ENCODE data around the gene RAPGEF6.
A peak's percentile ranks its signal among the peaks of the same experiment; 100 is the strongest.

Gene RAPGEF6

DNA sequence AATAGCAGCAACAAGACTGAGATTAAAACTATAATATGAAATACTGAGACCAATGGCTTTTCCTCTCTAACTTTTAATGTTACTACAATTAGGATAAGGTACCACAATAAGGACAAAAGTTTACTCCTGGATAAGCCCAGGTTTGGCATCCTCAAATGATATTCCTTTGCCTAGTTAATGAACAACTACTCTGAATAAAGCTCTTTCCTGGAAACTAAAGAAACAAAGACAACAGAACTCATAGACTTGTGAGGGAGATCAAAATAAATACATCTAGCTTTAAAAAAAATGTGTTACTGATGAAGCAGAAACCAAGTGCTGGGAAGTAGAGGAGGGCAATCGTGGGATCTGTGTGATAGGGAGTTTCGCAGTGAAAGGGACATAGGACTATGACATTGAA lies 19.3 kb upstream of the RAPGEF6 start:
- Mint-ChIP-seq H3K27me3 (no peaks in the 10 kb centered on the region), H3K36me3 (peaks cover 65% of the 10 kb centered on the region), H3K4me3 (no peak overlapping the region), H3K4me1 (no peaks in the 10 kb centered on the region), H3K9me3 (peaks cover 7% of the 10 kb centered on the region), H3K27ac (no peak overlapping the region)
- no peak for ATAC-seq

DNA sequence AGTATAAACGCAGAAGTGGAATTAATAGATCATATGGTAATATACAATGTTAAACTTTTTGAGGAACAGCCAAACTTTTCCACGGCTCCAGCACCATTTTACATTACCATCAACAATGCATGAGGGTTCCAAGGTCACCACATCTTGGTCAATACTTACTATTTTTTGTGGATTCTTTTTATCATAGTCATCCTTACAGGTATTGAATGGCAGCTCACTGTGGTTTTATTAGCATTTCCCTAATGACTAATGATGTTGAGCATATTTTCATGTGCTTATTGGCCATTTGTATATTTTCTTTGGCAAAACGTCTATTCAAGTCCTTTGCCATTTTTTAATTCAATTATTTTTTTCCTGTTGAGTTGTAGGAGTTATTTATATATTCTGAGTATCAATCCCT lies 14.1 kb upstream of the RAPGEF6 start:
- no peaks in the 10 kb centered on the region for H3K27me3 Mint-ChIP-seq
- H3K36me3 Mint-ChIP-seq: peaks cover 49% of the 10 kb centered on the region
- peaks cover 19% of the 10 kb centered on the region for H3K4me1 Mint-ChIP-seq
- H3K9me3 Mint-ChIP-seq: peaks cover 7% of the 10 kb centered on the region
- peak overlapping the region; percentile 35 for H3K27ac Mint-ChIP-seq
- no peak overlapping the region for H3K4me3 Mint-ChIP-seq
- no peak for ATAC-seq

DNA sequence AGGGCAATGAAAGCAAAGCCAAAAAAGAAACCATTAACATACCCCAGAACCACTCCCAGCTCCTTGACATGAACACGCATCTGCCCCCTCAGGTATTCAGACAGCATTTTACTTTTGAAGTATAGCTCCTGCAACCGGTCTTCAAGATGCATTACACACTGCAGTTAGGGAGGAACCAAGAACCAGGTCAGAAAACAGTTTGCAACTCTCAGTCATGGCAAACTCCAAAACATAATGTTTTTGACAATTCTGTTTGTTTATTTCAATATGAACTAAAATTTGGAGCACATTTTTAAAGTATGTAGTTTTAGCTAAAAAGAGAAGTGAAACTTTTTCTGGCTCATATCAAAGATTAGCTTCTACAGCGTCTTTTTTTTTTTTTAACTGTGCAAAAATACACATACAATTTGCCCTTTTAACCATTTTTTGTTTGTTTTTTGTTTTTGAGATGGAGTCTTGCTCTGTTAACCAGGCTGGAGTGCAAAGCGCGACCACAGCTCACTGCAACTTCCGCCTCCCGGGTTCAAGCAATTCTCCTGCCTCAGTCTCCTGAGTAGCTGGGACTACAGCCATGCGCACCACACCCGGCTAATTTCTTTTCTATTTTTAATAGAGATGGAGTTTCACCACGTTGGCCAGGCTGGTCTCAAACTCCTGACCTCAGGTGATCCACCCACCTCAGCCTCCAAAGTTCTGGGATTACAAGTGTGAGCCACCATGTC lies 12.2 kb upstream of the RAPGEF6 start:
- peaks cover 19% of the 10 kb centered on the region for H3K4me1 Mint-ChIP-seq
- no peaks in the 10 kb centered on the region for H3K27me3 Mint-ChIP-seq
- peak overlapping the region; percentile 79 for H3K27ac Mint-ChIP-seq
- H3K4me3 Mint-ChIP-seq: peak overlapping the region; percentile 78
- ATAC-seq: peak; percentile 93
- peaks cover 7% of the 10 kb centered on the region for H3K9me3 Mint-ChIP-seq
- H3K36me3 Mint-ChIP-seq: peaks cover 39% of the 10 kb centered on the region

- H3K4me3 Mint-ChIP-seq: no peak overlapping the region
These were observed 9.8 kb upstream of the RAPGEF6 start for GRCh38 chr5:131644822-131645221.

GRCh38 chr5:131644370-131644769 lies 9.3 kb upstream of the RAPGEF6 start:
- peaks cover 13% of the 10 kb centered on the region for H3K36me3 Mint-ChIP-seq
- no peak for ATAC-seq
- H3K4me1 Mint-ChIP-seq: peaks cover 32% of the 10 kb centered on the region
- no peak overlapping the region for H3K27ac Mint-ChIP-seq
- H3K9me3 Mint-ChIP-seq: no peaks in the 10 kb centered on the region
- H3K27me3 Mint-ChIP-seq: no peaks in the 10 kb centered on the region
- no peak overlapping the region for H3K4me3 Mint-ChIP-seq

More at GRCh38 chr5:131644822-131645221, 9.8 kb upstream of the RAPGEF6 start:
- Mint-ChIP-seq H3K27ac (no peak overlapping the region), H3K9me3 (no peaks in the 10 kb centered on the region), H3K36me3 (peaks cover 17% of the 10 kb centered on the region), H3K27me3 (no peaks in the 10 kb centered on the region), H3K4me1 (peaks cover 27% of the 10 kb centered on the region)
- ATAC-seq: no peak

- no peak overlapping the region for H3K4me3 Mint-ChIP-seq
- no peak for ATAC-seq
- H3K27me3 Mint-ChIP-seq: no peaks in the 10 kb centered on the region
- peaks cover 7% of the 10 kb centered on the region for H3K36me3 Mint-ChIP-seq
- H3K4me1 Mint-ChIP-seq: peaks cover 17% of the 10 kb centered on the region
- H3K9me3 Mint-ChIP-seq: no peaks in the 10 kb centered on the region
- H3K27ac Mint-ChIP-seq: no peak overlapping the region
These were observed 6.5 kb upstream of the RAPGEF6 start for GRCh38 chr5:131641494-131641893.

GRCh38 chr5:131640043-131640856 lies 5.2 kb upstream of the RAPGEF6 start:
- peak; percentile 64 for ATAC-seq
- H3K27me3 Mint-ChIP-seq: no peaks in the 10 kb centered on the region
- H3K4me1 Mint-ChIP-seq: peaks cover 22% of the 10 kb centered on the region
- peak overlapping the region; percentile 62 for H3K27ac Mint-ChIP-seq
- H3K9me3 Mint-ChIP-seq: no peaks in the 10 kb centered on the region
- H3K36me3 Mint-ChIP-seq: peaks cover 7% of the 10 kb centered on the region
- no peak overlapping the region for H3K4me3 Mint-ChIP-seq

DNA sequence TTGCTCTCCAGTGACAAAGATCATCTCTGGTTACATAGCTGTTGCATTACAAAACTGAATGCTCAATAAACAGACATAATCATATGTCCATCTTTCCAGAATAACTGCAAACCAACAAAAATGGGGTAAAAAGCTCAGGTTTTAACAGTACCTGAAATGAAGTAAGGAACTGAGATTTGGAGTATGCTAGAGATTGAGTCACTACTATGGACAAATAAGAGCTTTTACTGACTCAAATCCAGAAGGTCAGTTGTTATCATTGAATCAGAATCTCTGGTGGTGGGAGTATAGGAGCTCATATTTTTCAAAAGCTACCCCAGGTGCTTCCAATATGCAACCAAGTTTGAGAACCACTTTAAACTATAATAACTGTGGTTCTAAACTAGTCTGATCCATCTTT lies 4.1 kb upstream of the RAPGEF6 start:
- no peak overlapping the region for H3K4me3 Mint-ChIP-seq
- peak overlapping the region; percentile 62 for H3K27ac Mint-ChIP-seq
- no peaks in the 10 kb centered on the region for H3K36me3 Mint-ChIP-seq
- H3K4me1 Mint-ChIP-seq: peaks cover 26% of the 10 kb centered on the region
- H3K9me3 Mint-ChIP-seq: no peaks in the 10 kb centered on the region
- H3K27me3 Mint-ChIP-seq: no peaks in the 10 kb centered on the region
- ATAC-seq: no peak

GRCh38 chr5:131637694-131638093 lies 2.7 kb upstream of the RAPGEF6 start:
- Mint-ChIP-seq H3K4me3 (no peak overlapping the region), H3K27ac (no peak overlapping the region), H3K9me3 (no peaks in the 10 kb centered on the region), H3K27me3 (no peaks in the 10 kb centered on the region), H3K36me3 (no peaks in the 10 kb centered on the region), H3K4me1 (peaks cover 29% of the 10 kb centered on the region)
- no peak for ATAC-seq

DNA sequence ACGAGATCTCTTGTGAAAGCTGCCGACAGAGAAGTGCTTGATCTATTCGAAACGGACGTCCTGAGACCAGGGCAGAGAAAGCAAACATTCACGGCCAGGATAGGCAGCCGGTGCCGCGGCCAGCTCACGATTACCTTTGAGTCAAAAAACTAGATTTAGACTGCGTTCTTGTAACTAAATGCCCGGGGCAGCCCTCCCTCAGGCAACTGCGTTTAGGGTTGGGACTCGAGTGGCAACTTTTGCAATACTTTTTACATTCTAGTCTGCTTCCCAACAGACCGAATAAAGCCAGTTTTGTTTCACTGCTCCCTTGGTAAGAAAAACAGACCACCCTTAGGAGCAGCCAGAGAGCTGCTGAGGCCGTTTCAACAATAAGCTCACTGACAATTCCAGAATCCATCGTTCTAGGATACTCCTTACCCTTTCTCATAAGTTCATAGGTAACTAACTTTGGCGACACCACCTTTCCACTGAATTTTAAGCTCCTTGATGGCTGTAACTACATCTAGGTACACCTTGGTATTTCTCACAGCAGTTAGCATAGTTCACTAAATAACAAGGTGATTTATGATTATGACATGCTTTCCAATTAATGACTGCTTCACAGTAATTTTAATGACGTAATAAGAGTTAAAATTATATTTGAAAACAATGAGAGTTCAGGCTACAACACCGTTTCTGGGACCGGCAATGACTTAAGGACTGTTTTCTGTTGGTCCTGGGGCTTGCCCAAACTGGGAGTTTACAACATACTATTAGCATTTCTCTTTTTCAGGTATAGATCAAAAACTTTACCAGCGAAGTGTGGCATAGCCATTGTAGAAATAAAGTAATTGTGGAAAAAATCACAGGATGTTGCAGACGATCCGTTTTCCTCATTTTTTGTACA lies 899 bp upstream of the RAPGEF6 start:
- no peaks in the 10 kb centered on the region for H3K27me3 Mint-ChIP-seq
- no peaks in the 10 kb centered on the region for H3K36me3 Mint-ChIP-seq
- no peak for ATAC-seq
- peaks cover 29% of the 10 kb centered on the region for H3K4me1 Mint-ChIP-seq
- H3K27ac Mint-ChIP-seq: peak overlapping the region; percentile 97
- peak overlapping the region; percentile 97 for H3K4me3 Mint-ChIP-seq
- no peaks in the 10 kb centered on the region for H3K9me3 Mint-ChIP-seq

GRCh38 chr5:131634666-131634995 lies 398 bp downstream of the RAPGEF6 start:
- H3K4me3 Mint-ChIP-seq: peak overlapping the region; percentile 97
- no peaks in the 10 kb centered on the region for H3K9me3 Mint-ChIP-seq
- peak overlapping the region; percentile 97 for H3K27ac Mint-ChIP-seq
- H3K27me3 Mint-ChIP-seq: no peaks in the 10 kb centered on the region
- H3K4me1 Mint-ChIP-seq: peaks cover 22% of the 10 kb centered on the region
- no peaks in the 10 kb centered on the region for H3K36me3 Mint-ChIP-seq
- peak; percentile 60 for ATAC-seq

DNA sequence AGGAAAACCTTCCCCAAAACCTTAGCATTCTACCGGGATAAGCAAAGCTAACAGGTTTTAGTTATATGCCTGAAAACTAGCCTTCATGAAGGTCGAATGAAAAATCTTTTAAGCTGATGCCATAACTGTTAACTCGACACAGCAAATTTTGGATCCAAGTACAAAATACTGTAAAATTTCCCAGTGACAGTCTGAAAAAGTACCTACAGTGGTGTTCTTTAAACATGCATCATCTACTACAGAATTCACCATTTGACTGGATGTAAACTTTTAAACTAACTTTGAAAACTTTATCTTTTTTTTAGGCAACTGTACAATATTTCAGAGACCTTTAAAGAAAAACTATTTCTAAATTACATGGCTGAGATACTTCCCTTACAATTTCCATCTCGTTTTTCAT lies 791 bp downstream of the RAPGEF6 start:
- H3K4me1 Mint-ChIP-seq: peaks cover 23% of the 10 kb centered on the region
- H3K4me3 Mint-ChIP-seq: peak overlapping the region; percentile 97
- no peak for ATAC-seq
- no peaks in the 10 kb centered on the region for H3K9me3 Mint-ChIP-seq
- H3K27me3 Mint-ChIP-seq: no peaks in the 10 kb centered on the region
- H3K27ac Mint-ChIP-seq: peak overlapping the region; percentile 97
- peaks cover 3% of the 10 kb centered on the region for H3K36me3 Mint-ChIP-seq

DNA sequence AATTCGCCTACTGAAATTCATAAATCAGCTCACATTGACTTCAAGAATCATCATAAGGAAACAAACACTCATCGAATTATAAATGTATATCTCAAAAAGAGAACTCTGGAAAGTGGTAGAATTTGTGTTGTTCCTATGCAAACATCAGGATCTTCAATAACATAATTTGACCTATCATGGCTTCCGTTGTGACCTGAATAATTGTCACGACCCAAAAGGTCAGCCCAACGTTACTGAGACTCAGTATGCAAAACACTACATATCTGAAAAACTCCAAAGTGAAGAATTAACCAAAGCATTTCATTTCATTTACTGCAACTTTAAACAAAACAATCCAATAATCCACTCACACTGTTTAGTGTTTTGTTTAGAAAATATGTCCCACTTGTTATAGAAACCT lies 1.2 kb downstream of the RAPGEF6 start:
- ATAC-seq: no peak

GRCh38 chr5:131630963-131631350 lies 4.1 kb downstream of the RAPGEF6 start:
- Mint-ChIP-seq H3K4me3 (no peak overlapping the region), H3K36me3 (peaks cover 18% of the 10 kb centered on the region), H3K27me3 (no peaks in the 10 kb centered on the region), H3K9me3 (peaks cover 1% of the 10 kb centered on the region), H3K27ac (no peak overlapping the region), H3K4me1 (peaks cover 38% of the 10 kb centered on the region)
- no peak for ATAC-seq

More for the DNA sequence above, 1.2 kb downstream of the RAPGEF6 start:
- H3K27ac Mint-ChIP-seq: peak overlapping the region; percentile 97
- H3K27me3 Mint-ChIP-seq: no peaks in the 10 kb centered on the region
- H3K4me1 Mint-ChIP-seq: peaks cover 27% of the 10 kb centered on the region
- H3K9me3 Mint-ChIP-seq: no peaks in the 10 kb centered on the region
- peak overlapping the region; percentile 97 for H3K4me3 Mint-ChIP-seq
- peaks cover 8% of the 10 kb centered on the region for H3K36me3 Mint-ChIP-seq

All from stimulated activated memory B cell treated with anti-CD40 and anti-IgM and Interleukin-4, amounts not matched to agents 10 μg/mL and 1 μg/mL and 100 μg/mL, for 72 hours (primary cell).